OCI-LY7 (cell line): Measurements from ENCODE around the gene CD8B. TPM values are rescaled to one million over a fixed set of nuclear protein-coding genes. Genes with fewer than 3 reads are reported as not detected.

ENCODE experiments used
- BruUV-seq: library from RNA; stranded (reverse); fragments of 400-500 nt; replicated peaks from 2 replicates; lab custom pipeline; 2021; lab: Mats Ljungman, UMichigan
- CTCF ChIA-PET: fragments of 300-600 bp; sonication (Branson Sonifier 250); formaldehyde crosslinking; loops from one replicate; lab custom pipeline; 2022; ENCODE audit warnings: antibody characterized with exemption; ENCODE audit not compliant: unreplicated experiment; lab: Charles Lee
- POLR2A ChIA-PET: fragments of 300-600 bp; sonication (Branson Sonifier 250); formaldehyde crosslinking; loops from one replicate; lab custom pipeline; 2022; ENCODE audit warnings: antibody characterized with exemption; lab: Charles Lee
- DNase-seq: peaks from one replicate; pipeline ENCODE4 v3.0.0-alpha.2; 2015; ENCODE audit warnings: low spot score
- H2AFZ ChIP-seq: fragments of 200-600 bp; sonication (generic), shearing (Covaris generic); 2 replicates; pipeline ENCODE4 v1.6.1; 2014; ENCODE audit warnings: mild to moderate bottlenecking, antibody characterized with exemption, low read length, moderate library complexity
- H3K27ac ChIP-seq: fragments of 200-600 bp; sonication (generic); 2 replicates; pipeline ENCODE4 v1.5.1; 2014; ENCODE audit warnings: mixed run types, low read depth, mild to moderate bottlenecking, moderate library complexity, low read length, inconsistent platforms; ENCODE audit not compliant: poor library complexity, severe bottlenecking
- H3K36me3 ChIP-seq: fragments of 200-600 bp; sonication (generic); 2 replicates; pipeline ENCODE4 v1.6.1; 2014; ENCODE audit warnings: mild to moderate bottlenecking, antibody characterized with exemption, low read length, moderate library complexity, mixed read lengths; ENCODE audit not compliant: insufficient read depth
- H3K4me1 ChIP-seq: fragments of 200-600 bp; sonication (generic); 2 replicates; pipeline ENCODE4 v1.5.1; 2014; ENCODE audit warnings: mild to moderate bottlenecking, low read length; ENCODE audit not compliant: insufficient read depth, poor library complexity, severe bottlenecking
- H3K4me2 ChIP-seq: fragments of 200-600 bp; sonication (generic); 2 replicates; pipeline ENCODE4 v1.6.1; 2014; ENCODE audit warnings: mild to moderate bottlenecking, low read length
- H3K4me3 ChIP-seq: fragments of 200-600 bp; sonication (generic); 2 replicates; pipeline ENCODE4 v1.5.1; 2014; ENCODE audit warnings: mild to moderate bottlenecking, low read depth, low read length; ENCODE audit not compliant: poor library complexity, severe bottlenecking
- H3K79me2 ChIP-seq: fragments of 200-600 bp; sonication (generic); 2 replicates; pipeline ENCODE4 v1.6.1; 2016; ENCODE audit warnings: low read depth, mild to moderate bottlenecking, low read length, moderate library complexity, mixed read lengths; ENCODE audit not compliant: insufficient read depth
- H3K9me2 ChIP-seq: fragments of 200-600 bp; sonication (generic); 2 replicates; pipeline ENCODE4 v1.6.1; 2016; ENCODE audit warnings: mild to moderate bottlenecking, low read length, mixed read lengths; ENCODE audit not compliant: insufficient read depth
- H3K9me3 ChIP-seq: fragments of 200-600 bp; sonication (generic); 2 replicates; pipeline ENCODE4 v1.6.1; 2014; ENCODE audit warnings: mild to moderate bottlenecking, mixed run types, low read length, mixed read lengths
- H4K20me1 ChIP-seq: fragments of 200-600 bp; sonication (generic); 2 replicates; pipeline ENCODE4 v1.6.1; 2014; ENCODE audit warnings: mild to moderate bottlenecking, antibody characterized with exemption, low read length, moderate library complexity, mixed read lengths; ENCODE audit not compliant: insufficient read depth
- EZH2phosphoT487 ChIP-seq: fragments of 200-600 bp; sonication (generic); IDR thresholded peaks from 2 replicates; pipeline ENCODE4 v1.6.1; 2018; ENCODE audit warnings: low read depth, borderline replicate concordance, mild to moderate bottlenecking, mixed run types, antibody characterized with exemption, low read length, moderate library complexity, mixed read lengths
- intact Hi-C: fragments of 100-400 bp; cut with micrococcal nuclease; formaldehyde crosslinking; loops from one replicate; pipeline ENCODE4 v1.10.0; 2022; ENCODE audit not compliant: unreplicated experiment
- total RNA-seq, 2 experiments: library from RNA; depleted of rRNA in 1 of 2; stranded (reverse); fragments of >200 nt in 1 of 2; shearing (Covaris generic) in 1 of 2; gene quantifications; 2 replicates each; pipeline ENCODE4 v1.2.3, GENCODE V29; 2014 to 2022
- TF ChIP-seq, protein P1 (sequence below): fragments of 200-600 bp; sonication (generic); conservative IDR thresholded peaks from 2 replicates; pipeline ENCODE4 v1.5.1; 2014; ENCODE audit warnings: mild to moderate bottlenecking, antibody characterized with exemption, low read length, moderate library complexity, mixed read lengths

Gene CD8B
- total RNA-seq, 2 experiments from 2014 or later: not detected

DNA sequence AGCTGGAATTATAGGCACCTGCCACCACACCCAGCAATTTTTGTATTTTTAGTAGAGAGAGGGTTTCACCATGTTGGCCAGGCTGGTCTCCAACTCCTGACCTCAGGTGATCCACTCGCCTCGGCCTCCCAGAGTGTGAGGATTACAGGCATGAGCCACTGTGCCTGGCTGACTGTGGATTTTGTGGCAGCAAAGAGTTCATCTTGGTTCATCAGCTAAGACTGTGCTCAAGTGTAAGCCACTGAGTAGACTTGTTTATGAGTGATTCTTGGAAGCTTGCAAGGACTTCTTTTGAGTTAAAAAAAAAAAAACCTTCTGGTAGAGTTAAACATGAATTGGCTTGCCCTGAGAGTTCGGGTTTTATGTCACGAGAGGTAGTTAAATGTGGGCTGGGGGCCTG, 34.7 kb downstream of the CD8B start:
- ChIA-PET POLR2A (interaction anchor here (0.6 kb wide), 1 partner anchor 46 kb away, joined by 3 read pairs; no protein-coding TSS in a partner anchor), CTCF (no interaction called here)
- no peak overlapping the region for H3K4me2 ChIP-seq
- no peaks in the 10 kb centered on the region for H3K79me2 ChIP-seq
- H3K4me1 ChIP-seq: no peaks in the 10 kb centered on the region
- H3K9me3 ChIP-seq: no peaks in the 10 kb centered on the region
- intact Hi-C loops: no loop called here
- H3K27ac ChIP-seq: no peak overlapping the region
- BruUV-seq: no TSS peak
- no peak for TF ChIP-seq EZH2phosphoT487
- TF ChIP-seq, protein P1, sequence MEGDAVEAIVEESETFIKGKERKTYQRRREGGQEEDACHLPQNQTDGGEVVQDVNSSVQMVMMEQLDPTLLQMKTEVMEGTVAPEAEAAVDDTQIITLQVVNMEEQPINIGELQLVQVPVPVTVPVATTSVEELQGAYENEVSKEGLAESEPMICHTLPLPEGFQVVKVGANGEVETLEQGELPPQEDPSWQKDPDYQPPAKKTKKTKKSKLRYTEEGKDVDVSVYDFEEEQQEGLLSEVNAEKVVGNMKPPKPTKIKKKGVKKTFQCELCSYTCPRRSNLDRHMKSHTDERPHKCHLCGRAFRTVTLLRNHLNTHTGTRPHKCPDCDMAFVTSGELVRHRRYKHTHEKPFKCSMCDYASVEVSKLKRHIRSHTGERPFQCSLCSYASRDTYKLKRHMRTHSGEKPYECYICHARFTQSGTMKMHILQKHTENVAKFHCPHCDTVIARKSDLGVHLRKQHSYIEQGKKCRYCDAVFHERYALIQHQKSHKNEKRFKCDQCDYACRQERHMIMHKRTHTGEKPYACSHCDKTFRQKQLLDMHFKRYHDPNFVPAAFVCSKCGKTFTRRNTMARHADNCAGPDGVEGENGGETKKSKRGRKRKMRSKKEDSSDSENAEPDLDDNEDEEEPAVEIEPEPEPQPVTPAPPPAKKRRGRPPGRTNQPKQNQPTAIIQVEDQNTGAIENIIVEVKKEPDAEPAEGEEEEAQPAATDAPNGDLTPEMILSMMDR: no peak
- no peak overlapping the region for H3K4me3 ChIP-seq
- no peaks in the 10 kb centered on the region for H3K36me3 ChIP-seq
- DNase-seq: no peak
- H4K20me1 ChIP-seq: no peaks in the 10 kb centered on the region
- no peaks in the 10 kb centered on the region for H3K9me2 ChIP-seq
- H2AFZ ChIP-seq: no peak overlapping the region

DNA sequence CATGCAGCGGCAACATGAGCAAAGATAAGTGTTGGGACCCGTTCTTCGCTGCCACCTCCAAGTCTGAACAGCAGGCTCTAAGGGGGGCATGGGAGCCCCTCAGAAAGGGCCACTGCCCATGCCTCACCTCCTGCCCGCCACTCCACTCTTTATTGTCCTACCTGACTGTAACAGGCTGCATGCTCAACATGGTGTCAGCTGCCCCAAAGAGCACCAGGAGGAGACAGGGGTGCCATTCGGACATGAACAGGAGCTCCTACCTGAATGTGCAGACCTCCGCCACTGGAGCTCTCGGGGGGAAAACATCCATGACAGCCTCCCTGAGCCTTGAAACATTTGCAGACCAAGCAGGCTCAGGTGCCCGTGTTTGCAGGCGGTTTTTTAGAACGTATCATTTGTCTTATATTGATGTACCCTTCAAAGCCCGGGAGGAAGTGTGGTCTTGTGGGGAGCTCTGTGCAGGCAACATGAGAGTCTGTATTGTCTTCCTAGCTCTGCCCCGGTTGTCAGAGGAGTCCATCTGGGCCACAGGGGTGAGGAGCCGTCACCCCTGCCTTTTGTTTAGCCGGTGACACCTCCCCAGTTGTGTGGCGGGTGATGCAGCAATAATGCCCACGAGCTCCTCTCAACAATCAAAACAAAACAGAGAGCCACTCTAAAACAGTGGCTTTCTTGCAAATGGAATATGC, 35.8 kb downstream of the CD8B start:
- Histone ChIP-seq H3K4me1 (no peaks in the 10 kb centered on the region), H3K4me2 (no peak overlapping the region), H3K27ac (no peak overlapping the region), H3K9me2 (no peaks in the 10 kb centered on the region), H3K36me3 (no peaks in the 10 kb centered on the region), H2AFZ (no peak overlapping the region), H3K4me3 (no peak overlapping the region), H3K79me2 (no peaks in the 10 kb centered on the region), H4K20me1 (no peaks in the 10 kb centered on the region), H3K9me3 (no peaks in the 10 kb centered on the region)
- intact Hi-C loops: no loop called here
- no TSS peak for BruUV-seq
- no peak for DNase-seq
- ChIA-PET CTCF (no interaction called here), POLR2A (no interaction called here)
- no peak for TF ChIP-seq EZH2phosphoT487
- TF ChIP-seq, protein P1: no peak

DNA sequence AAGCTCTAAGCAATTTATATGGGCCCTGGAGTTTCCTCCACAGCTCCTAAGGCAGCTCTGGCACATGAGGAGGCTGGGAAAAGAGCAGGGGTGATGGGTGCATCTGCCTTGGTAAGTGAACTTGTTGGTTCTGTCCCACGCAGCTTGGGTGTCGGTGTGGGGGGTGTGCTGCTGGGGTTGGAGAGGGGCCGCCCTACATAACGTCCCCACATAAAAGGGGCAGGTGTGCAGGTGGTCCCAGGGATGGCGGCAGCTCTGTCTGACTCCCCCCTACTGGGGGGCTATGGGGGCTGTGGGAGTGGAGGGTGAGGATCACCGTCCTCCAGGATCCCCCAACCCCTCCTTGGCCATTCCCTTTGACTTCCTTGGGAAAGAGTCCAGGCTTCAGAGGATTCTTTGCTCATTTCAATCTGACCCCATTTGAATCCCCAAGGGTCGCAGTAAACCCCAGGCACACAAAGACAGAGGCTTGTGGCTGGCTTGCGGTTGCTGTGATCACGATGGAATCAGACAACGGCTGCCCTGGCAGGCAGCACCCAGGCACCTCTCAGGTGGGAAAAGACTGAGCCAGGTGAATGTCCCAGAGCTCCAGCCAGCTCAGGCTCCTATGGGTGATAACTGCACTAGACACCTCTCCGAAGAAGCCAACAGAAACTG, 36.5 kb downstream of the CD8B start:
- H4K20me1 ChIP-seq: no peaks in the 10 kb centered on the region
- intact Hi-C loops: no loop called here
- H3K4me3 ChIP-seq: no peak overlapping the region
- CTCF ChIA-PET: no interaction called here
- no peaks in the 10 kb centered on the region for H3K79me2 ChIP-seq
- no peak overlapping the region for H2AFZ ChIP-seq
- H3K27ac ChIP-seq: no peak overlapping the region
- H3K36me3 ChIP-seq: no peaks in the 10 kb centered on the region
- DNase-seq: no peak
- no peaks in the 10 kb centered on the region for H3K9me3 ChIP-seq
- no peaks in the 10 kb centered on the region for H3K4me1 ChIP-seq
- POLR2A ChIA-PET: no interaction called here
- BruUV-seq: no TSS peak
- H3K9me2 ChIP-seq: no peaks in the 10 kb centered on the region
- no peak overlapping the region for H3K4me2 ChIP-seq
- TF ChIP-seq EZH2phosphoT487: no peak
